Nephron progenitor cell (in vitro differentiated cells): ENCODE measurements around the gene C9orf50.

Experiments
- DNase-seq: peaks from one replicate; pipeline ENCODE4 v3.0.0; 2021
- H3K27ac Mint-ChIP-seq: 2 replicates; pipeline ENCODE4 v1.8.0; 2021; ENCODE audit warnings: mild to moderate bottlenecking, moderate library complexity, mixed read lengths
- H3K27me3 Mint-ChIP-seq: 2 replicates; pipeline ENCODE4 v1.8.0; 2021; ENCODE audit warnings: mild to moderate bottlenecking, low read depth, mixed read lengths; ENCODE audit not compliant: poor library complexity
- H3K36me3 Mint-ChIP-seq: 2 replicates; pipeline ENCODE4 v1.8.0; 2021; ENCODE audit warnings: low read depth, mixed read lengths
- H3K4me1 Mint-ChIP-seq: 2 replicates; pipeline ENCODE4 v1.8.0; 2021; ENCODE audit warnings: mixed read lengths
- H3K4me3 Mint-ChIP-seq: 2 replicates; pipeline ENCODE4 v1.8.0; 2021; ENCODE audit warnings: mild to moderate bottlenecking, moderate library complexity, mixed read lengths
- H3K9me3 Mint-ChIP-seq: 2 replicates; pipeline ENCODE4 v1.8.0; 2021; ENCODE audit warnings: mild to moderate bottlenecking, moderate library complexity, mixed read lengths
- CTCF ChIP-seq: fragments of 200-600 bp; sonication (generic); IDR thresholded peaks from 2 replicates; pipeline ENCODE4 v1.5.0; 2021; ENCODE audit warnings: antibody characterized with exemption

The C9orf50 gene

GRCh38 chr9:129646654-129647053 is 25.8 kb upstream of the C9orf50 start:
- DNase-seq = no peak
- Mint-ChIP-seq H3K27me3 (no peaks in the 10 kb centered on the region), H3K4me1 (peaks cover 74% of the 10 kb centered on the region), H3K36me3 (no peaks in the 10 kb centered on the region), H3K27ac (peak overlapping the region; percentile 71), H3K9me3 (peaks cover 4% of the 10 kb centered on the region), H3K4me3 (no peak overlapping the region)
- no peak for TF ChIP-seq CTCF

DNA sequence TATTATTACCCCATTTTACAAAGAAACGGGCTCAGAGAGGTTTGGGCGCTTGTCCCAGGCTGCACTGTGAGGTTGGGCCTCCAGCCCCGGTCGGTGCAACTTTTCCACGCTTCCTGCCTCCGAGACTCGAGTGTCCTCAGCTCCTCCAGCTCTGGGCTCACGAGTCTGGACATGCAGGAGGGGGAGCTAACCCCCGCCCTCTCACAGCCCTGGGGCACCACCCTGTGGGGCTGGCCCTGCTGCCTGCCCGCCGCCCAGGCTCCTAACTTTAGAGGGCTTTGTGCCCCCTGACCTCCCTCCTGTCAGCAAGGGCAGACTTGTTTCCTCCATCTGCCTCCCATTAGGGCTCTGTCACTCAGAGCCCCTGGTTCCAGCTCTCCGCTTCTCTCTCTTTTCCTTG is 25.4 kb upstream of the C9orf50 start:
- DNase-seq = no peak
- H3K4me3 Mint-ChIP-seq = no peak overlapping the region
- H3K27ac Mint-ChIP-seq = peak overlapping the region; percentile 71
- H3K36me3 Mint-ChIP-seq = no peaks in the 10 kb centered on the region
- no peak for TF ChIP-seq CTCF
- peaks cover 4% of the 10 kb centered on the region for H3K9me3 Mint-ChIP-seq
- peaks cover 73% of the 10 kb centered on the region for H3K4me1 Mint-ChIP-seq
- no peaks in the 10 kb centered on the region for H3K27me3 Mint-ChIP-seq

DNA sequence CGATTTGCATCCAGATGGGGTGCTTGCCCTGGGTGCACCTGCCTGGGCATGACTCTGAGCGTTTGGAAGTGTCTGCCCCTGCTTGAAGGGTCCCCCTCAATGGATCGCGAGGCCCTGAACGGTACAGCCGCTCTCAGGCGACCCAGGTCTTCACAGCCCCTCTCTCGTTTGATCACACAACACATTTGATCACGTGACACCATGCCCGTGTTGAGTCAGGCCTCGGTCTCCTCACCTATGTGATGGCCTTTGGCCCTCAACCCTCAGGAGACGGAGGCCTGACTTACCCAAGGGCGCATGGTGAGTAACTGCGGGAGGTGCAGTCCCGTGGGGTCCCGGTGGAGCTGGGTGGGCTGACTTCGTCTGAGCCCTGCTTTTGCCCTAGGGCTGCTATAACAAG is 24.0 kb upstream of the C9orf50 start:
- H3K4me1 Mint-ChIP-seq = peaks cover 73% of the 10 kb centered on the region
- peaks cover 4% of the 10 kb centered on the region for H3K9me3 Mint-ChIP-seq
- no peak overlapping the region for H3K4me3 Mint-ChIP-seq
- DNase-seq = no peak
- no peaks in the 10 kb centered on the region for H3K36me3 Mint-ChIP-seq
- no peaks in the 10 kb centered on the region for H3K27me3 Mint-ChIP-seq
- H3K27ac Mint-ChIP-seq = no peak overlapping the region
- TF ChIP-seq CTCF = no peak

DNA sequence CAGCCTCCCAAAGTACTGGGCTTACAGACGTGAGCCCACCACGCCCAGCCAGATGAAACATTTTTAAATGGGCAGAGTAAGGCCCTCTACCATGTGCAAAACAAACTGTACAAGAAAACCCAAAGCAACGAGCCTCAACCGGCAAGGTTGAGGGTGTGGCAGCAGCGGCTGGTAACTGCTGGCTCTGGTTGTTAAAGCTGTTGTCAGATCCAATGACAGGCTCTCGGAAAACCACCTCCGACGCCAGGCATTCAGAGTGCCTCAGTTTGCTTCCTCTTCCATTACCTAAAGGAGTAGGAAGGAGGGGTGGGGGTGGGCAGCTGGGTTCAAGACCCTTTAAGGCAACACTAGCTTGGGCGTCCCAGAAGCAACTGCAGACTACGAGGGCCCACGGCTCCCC is 23.5 kb upstream of the C9orf50 start:
- Mint-ChIP-seq H3K4me3 (no peak overlapping the region), H3K27ac (no peak overlapping the region), H3K36me3 (no peaks in the 10 kb centered on the region), H3K9me3 (peaks cover 4% of the 10 kb centered on the region), H3K27me3 (no peaks in the 10 kb centered on the region), H3K4me1 (peaks cover 68% of the 10 kb centered on the region)
- no peak for TF ChIP-seq CTCF
- no peak for DNase-seq

GRCh38 chr9:129643706-129644105 is 22.8 kb upstream of the C9orf50 start:
- no peak for TF ChIP-seq CTCF
- no peaks in the 10 kb centered on the region for H3K27me3 Mint-ChIP-seq
- no peak overlapping the region for H3K4me3 Mint-ChIP-seq
- no peak overlapping the region for H3K27ac Mint-ChIP-seq
- no peaks in the 10 kb centered on the region for H3K36me3 Mint-ChIP-seq
- peaks cover 4% of the 10 kb centered on the region for H3K9me3 Mint-ChIP-seq
- no peak for DNase-seq
- peaks cover 66% of the 10 kb centered on the region for H3K4me1 Mint-ChIP-seq

- Mint-ChIP-seq H3K36me3 (peaks cover 12% of the 10 kb centered on the region), H3K9me3 (no peaks in the 10 kb centered on the region), H3K4me1 (peaks cover 48% of the 10 kb centered on the region), H3K27ac (peak within 1 kb of the TSS; percentile 85), H3K27me3 (no peaks in the 10 kb centered on the region), H3K4me3 (peak within 1 kb of the TSS; percentile 88)
- DNase-seq = peak; percentile 100
- peak; percentile 99 for TF ChIP-seq CTCF
Observed at GRCh38 chr9:129641750-129642585, 21.1 kb upstream of the C9orf50 start, which contains the start of gene ASB6. ASB6 (minus strand) TSS chr9:129642151; CDS start chr9:129641999, 152 bp downstream.
